ENCODE data around the gene GARRE1. TPM values are rescaled to one million over a fixed set of nuclear protein-coding genes. Genes with fewer than 3 reads are reported as not detected.
A peak's percentile ranks its signal among the peaks of the same experiment; 100 is the strongest.
"Not testable (repeated sequence)": the region's sequence is repeated elsewhere in the genome, so short reads cannot be mapped to it uniquely, and the experiment has no call there.

GARRE1 gene
- total RNA-seq, 4 donors from 2014 or later = 22.4 to 54.6 (median 43.0) TPM

GRCh38 chr19:34276614-34277013 is 22.3 kb downstream of the GARRE1 start:
- intact Hi-C loops (cut with DNase I; ENCODE audit: low total_unique reads) = no loop called here
- no peak overlapping the region for H3K4me3 ChIP-seq
- H3K4me1 ChIP-seq = no peaks in the 10 kb centered on the region
- no peaks in the 10 kb centered on the region for H3K9me3 ChIP-seq
- no peak for DNase-seq
- TF ChIP-seq POLR2A (IDR thresholded peaks at IDR 0.05) = no peak
- no peak for TF ChIP-seq CTCF (IDR thresholded peaks at IDR 0.05)
- H3K27ac ChIP-seq = peak overlapping the region in 1 of 2 donors; percentile 14
- no peaks in the 10 kb centered on the region for H3K27me3 ChIP-seq
- H3K36me3 ChIP-seq = no peaks in the 10 kb centered on the region

GRCh38 chr19:34277244-34277643 is 22.9 kb downstream of the GARRE1 start:
- DNase-seq = no peak
- Histone ChIP-seq H3K9me3 (no peaks in the 10 kb centered on the region), H3K4me3 (no peak overlapping the region), H3K4me1 (no peaks in the 10 kb centered on the region), H3K27me3 (no peaks in the 10 kb centered on the region), H3K36me3 (no peaks in the 10 kb centered on the region), H3K27ac (peak overlapping the region in 1 of 2 donors; percentile 14)
- TF ChIP-seq POLR2A (IDR thresholded peaks at IDR 0.05) (no peak), CTCF (IDR thresholded peaks at IDR 0.05) (no peak)
- intact Hi-C loops (cut with DNase I; ENCODE audit: low total_unique reads) = no loop called here

GRCh38 chr19:34278783-34279182 is 24.4 kb downstream of the GARRE1 start:
- no peak overlapping the region for H3K4me3 ChIP-seq
- H3K27ac ChIP-seq = no peak overlapping the region
- intact Hi-C loops (cut with DNase I; ENCODE audit: low total_unique reads) = no loop called here
- no peaks in the 10 kb centered on the region for H3K4me1 ChIP-seq
- H3K36me3 ChIP-seq = no peaks in the 10 kb centered on the region
- DNase-seq = no peak
- H3K9me3 ChIP-seq = no peaks in the 10 kb centered on the region
- TF ChIP-seq POLR2A (IDR thresholded peaks at IDR 0.05) = no peak
- no peak for TF ChIP-seq CTCF (IDR thresholded peaks at IDR 0.05)
- H3K27me3 ChIP-seq = no peaks in the 10 kb centered on the region

- H3K27me3 ChIP-seq; H3K27ac ChIP-seq; intact Hi-C loops (cut with DNase I; ENCODE audit: low total_unique reads); H3K4me3 ChIP-seq; H3K9me3 ChIP-seq; H3K4me1 ChIP-seq; DNase-seq; H3K36me3 ChIP-seq: not testable (repeated sequence)
These were observed 27.1 kb downstream of the GARRE1 start for GRCh38 chr19:34281444-34281843.

- Histone ChIP-seq H3K4me3 (no peak overlapping the region), H3K27ac (peak overlapping the region in 1 of 2 donors; percentile 41), H3K27me3 (no peaks in the 10 kb centered on the region), H3K36me3 (no peaks in the 10 kb centered on the region), H3K9me3 (no peaks in the 10 kb centered on the region), H3K4me1 (no peaks in the 10 kb centered on the region)
- TF ChIP-seq POLR2A (IDR thresholded peaks at IDR 0.05) = no peak
- TF ChIP-seq CTCF (IDR thresholded peaks at IDR 0.05) = no peak
- intact Hi-C loops (cut with DNase I; ENCODE audit: low total_unique reads) = no loop called here
- no peak for DNase-seq
These were observed 28.5 kb downstream of the GARRE1 start for GRCh38 chr19:34282611-34283519.
